DND-41 (cell line): ENCODE data around the gene C10orf95.

Source experiments
- EZH2 ChIP-seq: IDR thresholded peaks from 3 replicates; pipeline ENCODE4 v1.6.1; 2012; ENCODE audit warnings: borderline replicate concordance, low read depth, mild to moderate bottlenecking, moderate library complexity, low read length, inconsistent platforms; ENCODE audit not compliant: severe bottlenecking
- TF ChIP-seq, protein P1 (sequence below): IDR thresholded peaks from 2 replicates; pipeline ENCODE4 v1.5.1; 2012; ENCODE audit warnings: borderline replicate concordance, low read length, moderate library complexity, mild to moderate bottlenecking; ENCODE audit not compliant: poor library complexity, severe bottlenecking; ENCODE audit errors: extremely low read depth

DNA sequence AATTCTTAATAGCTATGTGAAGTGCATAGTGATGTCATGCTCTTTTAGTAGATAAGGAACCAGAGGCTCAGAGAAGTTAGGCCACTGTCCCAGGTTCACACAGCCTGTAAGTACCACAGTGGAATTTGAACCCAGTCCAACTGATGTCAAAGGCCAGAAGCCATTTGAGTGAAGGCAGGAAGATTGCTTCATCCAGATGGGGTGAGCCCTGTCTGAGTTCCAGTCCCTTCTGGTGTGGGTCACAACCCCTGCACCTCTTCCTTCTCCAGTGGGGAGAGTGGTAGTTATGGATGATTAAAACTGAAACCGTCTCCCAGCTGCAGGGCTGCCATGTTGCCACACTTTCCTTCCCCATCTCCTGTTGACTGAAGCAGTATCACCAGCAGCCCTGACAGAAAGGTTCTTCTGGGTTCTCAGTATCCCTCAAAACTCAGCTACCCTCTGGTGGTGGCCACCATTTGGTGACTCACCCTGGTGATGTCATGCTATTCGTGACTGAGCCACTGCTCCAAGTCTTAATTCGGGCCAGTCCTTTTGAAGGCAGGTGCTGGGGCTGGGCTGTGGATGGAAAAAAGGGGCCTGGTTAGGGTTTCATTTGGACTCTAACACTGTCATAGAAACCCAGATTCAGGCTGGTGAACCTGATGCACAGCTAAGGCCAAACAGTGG is 1.5 kb upstream of the C10orf95 start:
- TF ChIP-seq EZH2 = no peak
- TF ChIP-seq, protein P1, sequence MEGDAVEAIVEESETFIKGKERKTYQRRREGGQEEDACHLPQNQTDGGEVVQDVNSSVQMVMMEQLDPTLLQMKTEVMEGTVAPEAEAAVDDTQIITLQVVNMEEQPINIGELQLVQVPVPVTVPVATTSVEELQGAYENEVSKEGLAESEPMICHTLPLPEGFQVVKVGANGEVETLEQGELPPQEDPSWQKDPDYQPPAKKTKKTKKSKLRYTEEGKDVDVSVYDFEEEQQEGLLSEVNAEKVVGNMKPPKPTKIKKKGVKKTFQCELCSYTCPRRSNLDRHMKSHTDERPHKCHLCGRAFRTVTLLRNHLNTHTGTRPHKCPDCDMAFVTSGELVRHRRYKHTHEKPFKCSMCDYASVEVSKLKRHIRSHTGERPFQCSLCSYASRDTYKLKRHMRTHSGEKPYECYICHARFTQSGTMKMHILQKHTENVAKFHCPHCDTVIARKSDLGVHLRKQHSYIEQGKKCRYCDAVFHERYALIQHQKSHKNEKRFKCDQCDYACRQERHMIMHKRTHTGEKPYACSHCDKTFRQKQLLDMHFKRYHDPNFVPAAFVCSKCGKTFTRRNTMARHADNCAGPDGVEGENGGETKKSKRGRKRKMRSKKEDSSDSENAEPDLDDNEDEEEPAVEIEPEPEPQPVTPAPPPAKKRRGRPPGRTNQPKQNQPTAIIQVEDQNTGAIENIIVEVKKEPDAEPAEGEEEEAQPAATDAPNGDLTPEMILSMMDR = no peak
